Adipose tissue (tissue), 3 donors: ENCODE measurements around the gene SREK1IP1. TPM values are rescaled to one million over a fixed set of nuclear protein-coding genes. Genes with fewer than 3 reads are reported as not detected.

Experiments
- H3K27ac ChIP-seq: one replicate; pipeline ENCODE4 v1.5.1; 2013; ENCODE audit warnings: low read depth, low read length
- WGBS, 3 donors: extraction: QIAGEN DNeasy Blood & Tissue Kit; methylation state at CpG; one replicate each; pipeline ENCODE4 v1.1.7; 2013; 5-methylcytosine and 5-hydroxymethylcytosine counted together
- polyA plus RNA-seq, 3 donors: library from polyadenylated mRNA; stranded (reverse); fragments of 200-250 nt; gene quantifications; one replicate each; pipeline ENCODE4 v1.2.3, GENCODE V29; 2013
- donor health status: healthy with polysubstance abuse.
- donor health status: Bipolar disorder and iron deficiency.
- donor health status: healthy.

Gene SREK1IP1
- 1 to 10 TPM; 5.1 to 6.4 (median 5.5) TPM for polyA plus RNA-seq

GRCh38 chr5:64768358-64769312 lies at the start of gene SREK1IP1, which contains the start of gene CWC27:
Gene SREK1IP1, minus strand, starts transcription at chr5:64768691. Its CDS starts 174 bp downstream, at chr5:64768517.
Gene CWC27, plus strand, starts transcription at chr5:64768930. Its CDS starts 217 bp downstream, at chr5:64769147.
- WGBS, 3 donors, result 0 to 1% (median 0%) methylated on average over 48 of the region's 48 CpGs
- peak within 1 kb of the TSS; percentile 59 for H3K27ac ChIP-seq

GRCh38 chr5:64818245-64818644 lies 49.8 kb upstream of the SREK1IP1 start:
- 25 to 72% (median 66%) methylated on average over 3 of the region's 3 CpGs for WGBS, 3 donors
- H3K27ac ChIP-seq, result no peak overlapping the region

GRCh38 chr5:64814073-64814472 lies 45.6 kb upstream of the SREK1IP1 start:
- no peak overlapping the region for H3K27ac ChIP-seq
- 77 to 90% (median 87%) methylated on average over 2 of the region's 2 CpGs for WGBS, 3 donors

- WGBS, 3 donors, result 68 to 93% (median 89%) methylated on average over 1 of the region's 1 CpG
- H3K27ac ChIP-seq, result no peak overlapping the region
Observed at GRCh38 chr5:64811050-64811640, 42.7 kb upstream of the SREK1IP1 start.

GRCh38 chr5:64807520-64807919 lies 39.0 kb upstream of the SREK1IP1 start:
- H3K27ac ChIP-seq, result no peak overlapping the region
- 81 to 90% (median 84%) methylated on average over 5 of the region's 5 CpGs for WGBS, 3 donors

GRCh38 chr5:64806537-64806936 lies 38.0 kb upstream of the SREK1IP1 start:
- H3K27ac ChIP-seq, result no peak overlapping the region
- 71 to 92% (median 79%) methylated on average over 2 of the region's 2 CpGs for WGBS, 3 donors

GRCh38 chr5:64800926-64801325 lies 32.4 kb upstream of the SREK1IP1 start:
- 93 to 98% (median 94%) methylated on average over 2 of the region's 2 CpGs for WGBS, 3 donors
- no peak overlapping the region for H3K27ac ChIP-seq

- no peak overlapping the region for H3K27ac ChIP-seq
Observed at GRCh38 chr5:64796301-64796700, 27.8 kb upstream of the SREK1IP1 start.

- no peak overlapping the region for H3K27ac ChIP-seq
- WGBS, 3 donors, result 67 to 75% (median 71%) methylated on average over 3 of the region's 3 CpGs
Observed at GRCh38 chr5:64794053-64794770, 25.7 kb upstream of the SREK1IP1 start.

- H3K27ac ChIP-seq, result no peak overlapping the region
Observed at GRCh38 chr5:64792469-64792868, 24.0 kb upstream of the SREK1IP1 start.

- WGBS, 3 donors, result 92 to 98% (median 97%) methylated on average over 1 of the region's 1 CpG
- no peak overlapping the region for H3K27ac ChIP-seq
Observed at GRCh38 chr5:64790210-64790609, 21.7 kb upstream of the SREK1IP1 start.

GRCh38 chr5:64789457-64789856 lies 21.0 kb upstream of the SREK1IP1 start:
- WGBS, 3 donors, result 78 to 86% (median 79%) methylated on average over 3 of the region's 3 CpGs

GRCh38 chr5:64788156-64788555 lies 19.7 kb upstream of the SREK1IP1 start:
- no peak overlapping the region for H3K27ac ChIP-seq
- 68 to 88% (median 82%) methylated on average over 2 of the region's 2 CpGs for WGBS, 3 donors

More at GRCh38 chr5:64789457-64789856, 21.0 kb upstream of the SREK1IP1 start:
- H3K27ac ChIP-seq, result no peak overlapping the region

- H3K27ac ChIP-seq, result no peak overlapping the region
- 84 to 90% (median 86%) methylated on average over 2 of the region's 2 CpGs for WGBS, 3 donors
Observed at GRCh38 chr5:64786372-64786771, 17.9 kb upstream of the SREK1IP1 start.

- WGBS, 3 donors, result 1 to 6% (median 3%) methylated on average over 3 of the region's 3 CpGs
- no peak overlapping the region for H3K27ac ChIP-seq
Observed at GRCh38 chr5:64784451-64785025, 16.0 kb upstream of the SREK1IP1 start.

- 37 to 70% (median 54%) methylated on average over 1 of the region's 1 CpG for WGBS, 3 donors
- H3K27ac ChIP-seq, result no peak overlapping the region
Observed at GRCh38 chr5:64775291-64775690, 6.8 kb upstream of the SREK1IP1 start.

GRCh38 chr5:64773533-64773932 lies 5.0 kb upstream of the SREK1IP1 start:
- no peak overlapping the region for H3K27ac ChIP-seq
- 54 to 70% (median 62%) methylated on average over 1 of the region's 1 CpG for WGBS, 3 donors

- H3K27ac ChIP-seq, result no peak overlapping the region
- 78 to 89% (median 87%) methylated on average over 4 of the region's 4 CpGs for WGBS, 3 donors
Observed at GRCh38 chr5:64771736-64772135, 3.2 kb upstream of the SREK1IP1 start.

GRCh38 chr5:64769855-64770254 lies 1.4 kb upstream of the SREK1IP1 start:
- no peak overlapping the region for H3K27ac ChIP-seq
